ENCODE results near the gene H6PD. TPM values are rescaled to one million over a fixed set of nuclear protein-coding genes. Genes with fewer than 3 reads are reported as not detected.

Gene H6PD
- total and polyA plus RNA-seq, 8 donors, result 3.2 to 54.3 (median 22.7) TPM

DNA sequence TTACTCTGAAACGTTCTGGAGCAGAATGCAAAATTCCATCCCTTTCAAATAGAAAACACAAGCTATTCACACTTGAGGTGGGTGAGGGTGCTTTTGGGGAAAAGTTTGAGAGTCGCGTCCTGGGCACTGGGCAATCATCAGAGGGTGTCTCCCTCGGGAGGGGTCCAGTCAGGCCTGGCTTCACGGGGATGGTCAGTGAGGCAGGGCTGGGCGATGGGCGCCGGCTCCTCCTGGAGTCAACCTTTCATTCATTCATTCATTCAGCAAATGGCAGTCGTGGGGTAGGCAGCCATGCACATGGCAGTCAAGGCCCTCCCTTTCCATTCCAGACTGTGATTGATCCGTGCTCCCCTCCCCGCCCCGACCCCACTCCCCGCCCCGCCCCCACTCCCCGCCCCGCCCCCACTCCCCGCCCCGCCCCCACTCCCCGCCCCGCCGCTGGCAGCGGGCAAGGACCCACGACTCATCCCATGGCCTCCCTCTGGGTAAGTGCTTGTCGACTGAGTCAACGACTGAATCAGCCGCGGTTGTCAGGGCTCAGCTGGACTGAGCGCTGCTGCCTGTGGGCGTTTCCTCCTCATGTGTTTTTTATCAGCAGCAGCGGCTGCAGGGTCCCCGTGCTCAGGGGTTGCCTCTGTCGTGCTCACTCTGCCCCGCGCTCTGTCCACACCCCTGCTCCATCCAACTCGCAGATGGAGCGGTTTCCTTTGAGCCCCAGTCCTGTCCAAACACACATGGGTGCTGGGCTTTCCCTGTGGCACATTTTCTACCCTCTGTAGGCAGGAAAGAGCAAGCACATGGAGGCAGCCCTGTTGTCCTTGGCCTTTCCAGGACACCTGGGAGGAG is 45.7 kb downstream of the H6PD start:
- Histone ChIP-seq H3K27ac (no peak overlapping the region), H3K9me3 (peaks cover 0 to 10% (median 2%) of the 10 kb centered on the region in 4 donors), H3K4me3 (no peak overlapping the region), H3K36me3 (no peaks in the 10 kb centered on the region), H3K4me1 (peaks cover 8 to 51% (median 19%) of the 10 kb centered on the region in 4 donors), H3K27me3 (peaks cover 0 to 9% (median 8%) of the 10 kb centered on the region in 3 donors)
- peak; percentile 55 to 79 for DNase-seq
- TF ChIP-seq POLR2A (IDR thresholded peaks at IDR 0.05), result no peak
- TF ChIP-seq, protein P1, sequence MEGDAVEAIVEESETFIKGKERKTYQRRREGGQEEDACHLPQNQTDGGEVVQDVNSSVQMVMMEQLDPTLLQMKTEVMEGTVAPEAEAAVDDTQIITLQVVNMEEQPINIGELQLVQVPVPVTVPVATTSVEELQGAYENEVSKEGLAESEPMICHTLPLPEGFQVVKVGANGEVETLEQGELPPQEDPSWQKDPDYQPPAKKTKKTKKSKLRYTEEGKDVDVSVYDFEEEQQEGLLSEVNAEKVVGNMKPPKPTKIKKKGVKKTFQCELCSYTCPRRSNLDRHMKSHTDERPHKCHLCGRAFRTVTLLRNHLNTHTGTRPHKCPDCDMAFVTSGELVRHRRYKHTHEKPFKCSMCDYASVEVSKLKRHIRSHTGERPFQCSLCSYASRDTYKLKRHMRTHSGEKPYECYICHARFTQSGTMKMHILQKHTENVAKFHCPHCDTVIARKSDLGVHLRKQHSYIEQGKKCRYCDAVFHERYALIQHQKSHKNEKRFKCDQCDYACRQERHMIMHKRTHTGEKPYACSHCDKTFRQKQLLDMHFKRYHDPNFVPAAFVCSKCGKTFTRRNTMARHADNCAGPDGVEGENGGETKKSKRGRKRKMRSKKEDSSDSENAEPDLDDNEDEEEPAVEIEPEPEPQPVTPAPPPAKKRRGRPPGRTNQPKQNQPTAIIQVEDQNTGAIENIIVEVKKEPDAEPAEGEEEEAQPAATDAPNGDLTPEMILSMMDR (IDR thresholded peaks at IDR 0.05), result no peak
- no peak for TF ChIP-seq EP300 (IDR thresholded peaks at IDR 0.05)
- TF ChIP-seq POLR2AphosphoS5 (IDR thresholded peaks at IDR 0.05), result no peak
- 23 to 33% (median 25%) methylated on average over 24 to 36 of the region's 36 CpGs for WGBS, 5 donors
- intact Hi-C loops (cut with DNase I; ENCODE audit: low total_unique reads), result loop anchor here (10.0 kb wide), 1 partner anchor 175 kb away; no protein-coding TSS in a partner anchor

DNA sequence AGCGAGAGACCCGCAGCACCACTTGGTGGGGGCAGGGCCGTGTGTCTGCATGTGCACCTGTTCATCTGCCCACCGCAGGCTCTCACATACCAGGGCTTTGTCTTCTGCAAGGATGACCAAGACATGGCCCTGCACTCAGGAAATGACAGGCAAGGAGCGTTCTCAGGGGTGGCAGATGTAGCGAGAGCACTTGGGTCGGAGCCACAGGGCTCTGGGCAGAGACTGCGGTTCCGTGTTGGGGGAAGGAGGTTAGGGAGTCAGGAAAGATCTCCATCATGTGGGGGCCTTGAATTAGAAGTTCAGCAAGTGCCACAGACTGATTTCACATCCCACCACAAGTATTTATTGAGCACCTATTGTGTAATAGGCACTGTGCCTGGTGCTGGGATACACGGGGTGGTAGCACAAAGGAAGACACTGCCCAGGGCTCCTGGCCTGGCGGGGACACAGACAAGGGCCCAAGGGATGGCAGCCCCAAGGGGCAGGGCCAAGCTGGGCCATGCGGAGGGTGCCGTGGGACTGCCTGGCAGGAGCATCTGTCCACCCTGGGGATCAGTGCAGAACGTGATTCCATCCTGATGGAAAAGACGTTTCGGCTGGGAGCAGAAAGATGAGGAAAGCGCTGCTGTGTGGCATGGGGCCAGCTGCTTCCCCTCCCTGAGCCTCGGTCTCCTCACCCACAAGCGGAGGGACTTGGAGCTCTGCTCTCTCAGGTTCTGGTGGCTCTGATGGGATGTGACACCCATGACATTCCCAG is 46.7 kb downstream of the H6PD start:
- WGBS, 5 donors, result 79 to 84% (median 83%) methylated on average over 15 to 19 of the region's 19 CpGs
- Histone ChIP-seq H3K4me3 (no peak overlapping the region), H3K4me1 (peaks cover 8 to 41% (median 16%) of the 10 kb centered on the region in 4 donors), H3K27me3 (peaks cover 0 to 9% (median 8%) of the 10 kb centered on the region in 3 donors), H3K27ac (no peak overlapping the region), H3K9me3 (peaks cover 0 to 14% (median 2%) of the 10 kb centered on the region in 4 donors), H3K36me3 (no peaks in the 10 kb centered on the region)
- intact Hi-C loops (cut with DNase I; ENCODE audit: low total_unique reads), result loop anchor here (10.0 kb wide), 1 partner anchor 174 kb away; no protein-coding TSS in a partner anchor
- DNase-seq, result no peak
- TF ChIP-seq, protein P1 (IDR thresholded peaks at IDR 0.05), result no peak
- TF ChIP-seq POLR2AphosphoS5 (IDR thresholded peaks at IDR 0.05), result no peak
- TF ChIP-seq EP300 (IDR thresholded peaks at IDR 0.05), result no peak
- no peak for TF ChIP-seq POLR2A (IDR thresholded peaks at IDR 0.05)

GRCh38 chr1:9281908-9282695 is 47.5 kb downstream of the H6PD start:
- TF ChIP-seq POLR2A (IDR thresholded peaks at IDR 0.05), result no peak
- TF ChIP-seq, protein P1 (IDR thresholded peaks at IDR 0.05), result no peak
- no peak for TF ChIP-seq EP300 (IDR thresholded peaks at IDR 0.05)
- no peak for TF ChIP-seq POLR2AphosphoS5 (IDR thresholded peaks at IDR 0.05)
- DNase-seq, result no peak
- H3K4me1 ChIP-seq, result peaks cover 8 to 36% (median 16%) of the 10 kb centered on the region in 4 donors
- no peaks in the 10 kb centered on the region for H3K36me3 ChIP-seq
- H3K4me3 ChIP-seq, result no peak overlapping the region
- H3K27me3 ChIP-seq, result peaks cover 0 to 9% (median 8%) of the 10 kb centered on the region in 3 donors
- no peak overlapping the region for H3K27ac ChIP-seq
- 42 to 57% (median 55%) methylated on average over 9 to 12 of the region's 12 CpGs for WGBS, 5 donors
- intact Hi-C loops (cut with DNase I; ENCODE audit: low total_unique reads), result loop anchor here (10.0 kb wide), 1 partner anchor 173 kb away; no protein-coding TSS in a partner anchor
- peaks cover 0 to 14% (median 3%) of the 10 kb centered on the region in 4 donors for H3K9me3 ChIP-seq

GRCh38 chr1:9282696-9282955 is 48.1 kb downstream of the H6PD start:
- WGBS, 5 donors, result 57 to 61% (median 60%) methylated on average over 4 of the region's 4 CpGs
- TF ChIP-seq POLR2A (IDR thresholded peaks at IDR 0.05) (no peak), EP300 (IDR thresholded peaks at IDR 0.05) (no peak)
- intact Hi-C loops (cut with DNase I; ENCODE audit: low total_unique reads), result loop anchor here (10.0 kb wide), 1 partner anchor 172 kb away; no protein-coding TSS in a partner anchor

More at GRCh38 chr1:9282696-9282955, 48.1 kb downstream of the H6PD start:
- Histone ChIP-seq H3K4me3 (no peak overlapping the region), H3K36me3 (no peaks in the 10 kb centered on the region), H3K27me3 (peaks cover 0 to 9% (median 8%) of the 10 kb centered on the region in 3 donors), H3K27ac (no peak overlapping the region), H3K4me1 (peaks cover 8 to 36% (median 16%) of the 10 kb centered on the region in 4 donors), H3K9me3 (peaks cover 0 to 16% (median 6%) of the 10 kb centered on the region in 4 donors)
- no peak for DNase-seq

All from stomach (tissue), 9 donors.